Endothelial cell of umbilical vein (primary cell): ENCODE results near the gene SYNGAP1.

Source experiments
- EZH2 ChIP-seq: IDR thresholded peaks from 2 replicates; pipeline ENCODE4 v1.6.1; 2012; ENCODE audit warnings: borderline replicate concordance, low read depth, mild to moderate bottlenecking, moderate library complexity, low read length, inconsistent platforms; ENCODE audit not compliant: severe bottlenecking
- FOS ChIP-seq: IDR thresholded peaks from 2 replicates; pipeline ENCODE4 v1.6.1; 2011; ENCODE audit warnings: mild to moderate bottlenecking, low read length, moderate library complexity, borderline replicate concordance; ENCODE audit not compliant: insufficient read depth
- GATA2 ChIP-seq: IDR thresholded peaks from 2 replicates; pipeline ENCODE4 v1.7.0; 2011; ENCODE audit warnings: low read depth, mild to moderate bottlenecking, moderate library complexity, mixed read lengths, low read length; ENCODE audit not compliant: insufficient read length, insufficient read depth
- JUN ChIP-seq: IDR thresholded peaks from 2 replicates; pipeline ENCODE4 v1.6.1; 2011; ENCODE audit warnings: borderline replicate concordance, low read depth; ENCODE audit not compliant: insufficient read length, insufficient read depth
- MYC ChIP-seq: IDR thresholded peaks from one replicate; pipeline ENCODE4 v1.6.1; 2011; ENCODE audit warnings: mild to moderate bottlenecking, low read depth, low read length
- POLR2A ChIP-seq: IDR thresholded peaks from 2 replicates; pipeline ENCODE4 v1.6.1; 2012; ENCODE audit warnings: low read depth, mild to moderate bottlenecking, control low read depth, low read length
- POLR2AphosphoS5 ChIP-seq: IDR thresholded peaks from 2 replicates; pipeline ENCODE4 v1.6.1; 2012; ENCODE audit warnings: low read depth, mild to moderate bottlenecking, control low read depth, low read length, moderate library complexity; ENCODE audit not compliant: insufficient read depth
- TF ChIP-seq, protein P1 (sequence below), 2 donors: IDR thresholded peaks; 1 replicate in 1 of 2; 2 replicates in 1 of 2; pipeline ENCODE4 v1.5.1; 2011; ENCODE audit warnings: low read length in 2 of 2, mild to moderate bottlenecking in 2 of 2, moderate library complexity in 2 of 2, control low read depth in 1 of 2, inconsistent platforms in 1 of 2, low read depth in 1 of 2; ENCODE audit not compliant: insufficient read depth in 1 of 2; ENCODE audit errors: extremely low read depth in 1 of 2
- TF ChIP-seq, protein P2 (sequence below): IDR thresholded peaks from 2 replicates; pipeline ENCODE4 v1.6.1; 2011; ENCODE audit not compliant: insufficient read depth, insufficient read length

DNA sequence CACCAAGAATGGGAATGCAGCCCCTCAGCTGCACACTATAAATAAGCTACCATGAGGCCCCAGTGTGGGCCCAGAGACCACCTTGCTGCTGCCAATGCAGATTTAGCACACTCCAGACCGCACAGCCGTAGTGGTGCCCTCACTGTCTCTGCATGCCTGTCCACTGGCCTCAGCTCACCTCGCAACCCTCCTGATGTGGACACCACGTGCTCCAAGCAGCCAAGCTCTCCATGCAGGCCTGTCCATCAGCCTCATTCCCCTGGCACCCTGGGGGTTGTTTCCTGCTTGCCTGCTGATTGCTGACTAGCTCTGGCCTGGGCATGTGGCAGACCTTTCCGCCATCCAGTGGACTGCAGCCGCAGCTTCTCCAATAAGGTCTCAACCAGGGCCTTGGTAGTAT, 70.8 kb downstream of the SYNGAP1 start:
- TF ChIP-seq, protein P1, sequence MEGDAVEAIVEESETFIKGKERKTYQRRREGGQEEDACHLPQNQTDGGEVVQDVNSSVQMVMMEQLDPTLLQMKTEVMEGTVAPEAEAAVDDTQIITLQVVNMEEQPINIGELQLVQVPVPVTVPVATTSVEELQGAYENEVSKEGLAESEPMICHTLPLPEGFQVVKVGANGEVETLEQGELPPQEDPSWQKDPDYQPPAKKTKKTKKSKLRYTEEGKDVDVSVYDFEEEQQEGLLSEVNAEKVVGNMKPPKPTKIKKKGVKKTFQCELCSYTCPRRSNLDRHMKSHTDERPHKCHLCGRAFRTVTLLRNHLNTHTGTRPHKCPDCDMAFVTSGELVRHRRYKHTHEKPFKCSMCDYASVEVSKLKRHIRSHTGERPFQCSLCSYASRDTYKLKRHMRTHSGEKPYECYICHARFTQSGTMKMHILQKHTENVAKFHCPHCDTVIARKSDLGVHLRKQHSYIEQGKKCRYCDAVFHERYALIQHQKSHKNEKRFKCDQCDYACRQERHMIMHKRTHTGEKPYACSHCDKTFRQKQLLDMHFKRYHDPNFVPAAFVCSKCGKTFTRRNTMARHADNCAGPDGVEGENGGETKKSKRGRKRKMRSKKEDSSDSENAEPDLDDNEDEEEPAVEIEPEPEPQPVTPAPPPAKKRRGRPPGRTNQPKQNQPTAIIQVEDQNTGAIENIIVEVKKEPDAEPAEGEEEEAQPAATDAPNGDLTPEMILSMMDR (IDR thresholded peaks at IDR 0.05; ENCODE audit: extremely low read depth in 1 of 2, insufficient read depth in 1 of 2, low read depth in 1 of 2, low read length in 2 of 2): no peak
- no peak for TF ChIP-seq EZH2
- no peak for TF ChIP-seq POLR2A
- TF ChIP-seq POLR2AphosphoS5: no peak
- no peak for TF ChIP-seq MYC
- no peak for TF ChIP-seq JUN
- TF ChIP-seq, protein P2, sequence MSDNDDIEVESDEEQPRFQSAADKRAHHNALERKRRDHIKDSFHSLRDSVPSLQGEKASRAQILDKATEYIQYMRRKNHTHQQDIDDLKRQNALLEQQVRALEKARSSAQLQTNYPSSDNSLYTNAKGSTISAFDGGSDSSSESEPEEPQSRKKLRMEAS: no peak
- no peak for TF ChIP-seq GATA2
- TF ChIP-seq FOS: no peak
